HG02588 (cell line): ENCODE data around the gene OR1F1.
"Not testable (repeated sequence)": the region's sequence is repeated elsewhere in the genome, so short reads cannot be mapped to it uniquely, and the experiment has no call there.

ENCODE experiments used
- ATAC-seq: cut with Tn5 transposase; IDR thresholded peaks from one replicate; pipeline ENCODE4 v1.9.1; 2021; ENCODE audit warnings: mild to moderate bottlenecking, moderate library complexity; ENCODE audit not compliant: unreplicated experiment

Gene OR1F1

GRCh38 chr16:3150346-3151218, 37.4 kb upstream of the OR1F1 start:
- ATAC-seq = peak; percentile 61

GRCh38 chr16:3152027-3152276, 36.1 kb upstream of the OR1F1 start:
- ATAC-seq = no peak

GRCh38 chr16:3152277-3152990, 35.6 kb upstream of the OR1F1 start:
- ATAC-seq = peak; percentile 23

GRCh38 chr16:3152991-3153368, 35.0 kb upstream of the OR1F1 start:
- ATAC-seq = no peak

GRCh38 chr16:3155181-3155580, 32.8 kb upstream of the OR1F1 start:
- ATAC-seq = no peak

GRCh38 chr16:3155972-3156371, 32.0 kb upstream of the OR1F1 start:
- ATAC-seq = no peak

GRCh38 chr16:3157229-3158025, 30.6 kb upstream of the OR1F1 start:
- no peak for ATAC-seq

GRCh38 chr16:3158026-3158509, 29.9 kb upstream of the OR1F1 start:
- no peak for ATAC-seq

GRCh38 chr16:3158510-3159314, 29.3 kb upstream of the OR1F1 start:
- peak; percentile 45 for ATAC-seq

GRCh38 chr16:3161235-3162018, 26.6 kb upstream of the OR1F1 start:
- no peak for ATAC-seq

GRCh38 chr16:3164121-3164991, 23.6 kb upstream of the OR1F1 start:
- no peak for ATAC-seq

- no peak for ATAC-seq
Measured at GRCh38 chr16:3165111-3165822, 22.7 kb upstream of the OR1F1 start.

GRCh38 chr16:3166505-3166886, 21.5 kb upstream of the OR1F1 start:
- ATAC-seq = no peak

GRCh38 chr16:3168729-3169128, 19.3 kb upstream of the OR1F1 start:
- not testable (repeated sequence) for ATAC-seq

- no peak for ATAC-seq
Measured at GRCh38 chr16:3170440-3171180, 17.4 kb upstream of the OR1F1 start.

- ATAC-seq = peak; percentile 36
Measured at GRCh38 chr16:3171181-3171854, 16.7 kb upstream of the OR1F1 start.
